Pancreas (tissue), 10 donors: Measurements from ENCODE around the gene ERBIN. TPM values are rescaled to one million over a fixed set of nuclear protein-coding genes. Genes with fewer than 3 reads are reported as not detected.

Source experiments
- ATAC-seq, 4 donors: fragments of 200-7000 bp; cut with Tn5 transposase; one replicate each; pipeline versions ENCODE4 v1.8.0 to v1.9.1; 2020; ENCODE audit warnings: mild to moderate bottlenecking in 4 of 4, moderate library complexity in 4 of 4
- DNase-seq, 6 donors: peaks; one replicate each; pipeline ENCODE4 v3.0.0-alpha.2; 2020
- FAIRE-seq: peaks from 2 replicates; lab custom pipeline; 2012; peaks lifted over from hg19 to GRCh38; lab: Jason Lieb, UNC
- H3K27ac ChIP-seq, 4 donors: fragments of 200-600 bp; sonication (generic); 1 replicate in 3 of 4; 2 replicates in 1 of 4; pipeline versions ENCODE4 v1.5.0 to v1.8.0; 2020
- H3K27me3 ChIP-seq, 4 donors: fragments of 200-600 bp; one replicate each; pipeline ENCODE4 v1.8.0; 2021
- H3K36me3 ChIP-seq, 3 donors: fragments of 200-600 bp; sonication (generic) in 1 of 3; one replicate each; pipeline versions ENCODE4 v1.5.0 to v1.8.0; 2020 to 2021
- H3K4me1 ChIP-seq, 3 donors: fragments of 200-600 bp; one replicate each; pipeline ENCODE4 v1.8.0; 2021
- H3K4me3 ChIP-seq, 4 donors: fragments of 200-600 bp; sonication (generic) in 2 of 4; one replicate each; pipeline versions ENCODE4 v1.5.0 to v1.8.0; 2020 to 2021
- H3K9me3 ChIP-seq, 4 donors: fragments of 200-600 bp; one replicate each; pipeline ENCODE4 v1.8.0; 2021
- CTCF ChIP-seq, 4 donors: fragments of 200-600 bp; sonication (generic) in 3 of 4; IDR thresholded peaks; one replicate each; pipeline versions ENCODE4 v1.5.0 to v1.8.0; 2021; ENCODE audit warnings: antibody characterized with exemption in 4 of 4
- WGBS, 2 donors: extraction: QIAGEN DNeasy Blood & Tissue Kit; methylation state at CpG; one replicate each; pipeline ENCODE4 v1.1.7; 2013; 5-methylcytosine and 5-hydroxymethylcytosine counted together
- intact Hi-C, 3 donors: fragments of 100-400 bp; cut with DNase I; formaldehyde crosslinking; loops; one replicate each; pipeline versions ENCODE4 v1.11.1 to v1.14.2; 2022
- polyA plus RNA-seq, 2 donors: library from polyadenylated mRNA; stranded (reverse); fragments of 200-250 nt; gene quantifications; one replicate each; pipeline ENCODE4 v1.2.3, GENCODE V29; 2013
- total RNA-seq, 6 donors: library from RNA; stranded (reverse); fragmentation: NEBNext Ultra II Directional in 4 of 6; extraction: Animal tissue kit (Norgen Biotek cat#: 25700) in 4 of 6; gene quantifications; one replicate each; pipeline versions ENCODE4 v1.2.1 to v1.2.4, GENCODE V29; 2021 to 2023
- donor health status: healthy with polysubstance abuse.
- donor health status: DM: no; HTN: no; CAD: no; lungs with moderate emphysema.
- donor health status: DM: no; HTN: no; CAD: no.
- donor health status: control.
- donor health status: control.
- donor health status: Bipolar disorder and iron deficiency.
- donor health status: DM: yes; HTN: yes; CAD: no.
- donor health status: DM: no; HTN: no; CAD: no.
- donor health status: DM: no; HTN: no; CAD: no.
- donor health status: DM: yes; HTN: yes; CAD: no.

Gene ERBIN
- total and polyA plus RNA-seq, 8 donors: 7.8 to 41.0 (median 25.6) TPM

GRCh38 chr5:65893749-65894430 is 32.5 kb upstream of the ERBIN start:
- whole genome bisulfite sequencing, 2 donors: 83 to 95% methylated on average over 8 to 9 of the region's 9 CpGs
- no peaks in the 10 kb centered on the region for H3K36me3 ChIP-seq
- H3K27me3 ChIP-seq: no peaks in the 10 kb centered on the region
- H3K4me3 ChIP-seq: no peak overlapping the region
- intact Hi-C loops: no loop called here
- ATAC-seq (no peak), FAIRE-seq (no peak), DNase-seq (no peak)
- no peak for TF ChIP-seq CTCF (IDR thresholded peaks at IDR 0.05)
- H3K9me3 ChIP-seq: no peaks in the 10 kb centered on the region
- no peaks in the 10 kb centered on the region for H3K4me1 ChIP-seq
- H3K27ac ChIP-seq: no peak overlapping the region

- Histone ChIP-seq H3K36me3 (no peaks in the 10 kb centered on the region), H3K27me3 (no peaks in the 10 kb centered on the region), H3K9me3 (no peaks in the 10 kb centered on the region), H3K27ac (no peak overlapping the region), H3K4me1 (no peaks in the 10 kb centered on the region), H3K4me3 (no peak overlapping the region)
- WGBS, 2 donors: 86 to 91% methylated on average over 3 of the region's 3 CpGs
- intact Hi-C loops: no loop called here
- DNase-seq: no peak
- no peak for FAIRE-seq
- no peak for TF ChIP-seq CTCF (IDR thresholded peaks at IDR 0.05)
- no peak for ATAC-seq
Observed at GRCh38 chr5:65895891-65896290, 30.5 kb upstream of the ERBIN start.

GRCh38 chr5:65900746-65901145 is 25.6 kb upstream of the ERBIN start:
- WGBS, 2 donors: 93 to 98% methylated on average over 2 of the region's 2 CpGs
- intact Hi-C loops: no loop called here
- no peak overlapping the region for H3K27ac ChIP-seq

GRCh38 chr5:65902104-65902503 is 24.3 kb upstream of the ERBIN start:
- Histone ChIP-seq H3K27ac (no peak overlapping the region), H3K36me3 (no peaks in the 10 kb centered on the region), H3K9me3 (no peaks in the 10 kb centered on the region), H3K4me3 (no peak overlapping the region), H3K4me1 (no peaks in the 10 kb centered on the region), H3K27me3 (no peaks in the 10 kb centered on the region)
- ATAC-seq: no peak
- intact Hi-C loops: no loop called here
- 94 to 95% methylated on average over 4 of the region's 4 CpGs for WGBS, 2 donors
- no peak for FAIRE-seq
- no peak for DNase-seq
- no peak for TF ChIP-seq CTCF (IDR thresholded peaks at IDR 0.05)

More at GRCh38 chr5:65900746-65901145, 25.6 kb upstream of the ERBIN start:
- ATAC-seq (no peak), FAIRE-seq (no peak), DNase-seq (no peak)
- H3K27me3 ChIP-seq: no peaks in the 10 kb centered on the region
- no peaks in the 10 kb centered on the region for H3K36me3 ChIP-seq
- TF ChIP-seq CTCF (IDR thresholded peaks at IDR 0.05): no peak
- no peak overlapping the region for H3K4me3 ChIP-seq
- no peaks in the 10 kb centered on the region for H3K4me1 ChIP-seq
- no peaks in the 10 kb centered on the region for H3K9me3 ChIP-seq

GRCh38 chr5:65903581-65903980 is 22.8 kb upstream of the ERBIN start:
- Histone ChIP-seq H3K27ac (no peak overlapping the region), H3K36me3 (no peaks in the 10 kb centered on the region), H3K4me1 (no peaks in the 10 kb centered on the region), H3K4me3 (no peak overlapping the region), H3K9me3 (no peaks in the 10 kb centered on the region), H3K27me3 (no peaks in the 10 kb centered on the region)
- intact Hi-C loops: no loop called here
- DNase-seq (no peak), ATAC-seq (no peak), FAIRE-seq (no peak)
- WGBS, 2 donors: 69 to 75% methylated on average over 1 of the region's 1 CpG
- TF ChIP-seq CTCF (IDR thresholded peaks at IDR 0.05): no peak
